ENCODE measurements around the gene HHAT.

The HHAT gene

DNA sequence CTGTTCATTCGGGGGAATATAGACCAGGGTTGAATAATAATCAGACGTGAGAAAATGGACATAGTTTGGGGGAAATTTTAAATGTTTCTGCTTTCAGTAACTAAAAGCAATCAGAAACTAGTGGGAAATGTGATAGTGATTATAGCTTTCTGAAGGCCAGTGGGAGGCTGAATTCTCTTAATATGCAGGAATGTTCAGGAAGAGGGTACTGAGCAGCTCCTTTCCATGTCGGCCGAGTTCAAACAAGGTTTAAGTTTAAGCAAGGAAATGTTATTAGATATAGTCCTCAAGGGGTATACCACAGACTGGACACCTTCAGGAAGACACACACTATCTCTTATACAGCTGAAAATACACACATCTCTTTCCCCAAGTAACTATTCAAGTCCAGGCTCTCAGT lies 105.5 kb downstream of the HHAT start:
- in situ Hi-C loops (cut with HindIII; ENCODE audit: low sequenced_read_pairs): no loop called here

DNA sequence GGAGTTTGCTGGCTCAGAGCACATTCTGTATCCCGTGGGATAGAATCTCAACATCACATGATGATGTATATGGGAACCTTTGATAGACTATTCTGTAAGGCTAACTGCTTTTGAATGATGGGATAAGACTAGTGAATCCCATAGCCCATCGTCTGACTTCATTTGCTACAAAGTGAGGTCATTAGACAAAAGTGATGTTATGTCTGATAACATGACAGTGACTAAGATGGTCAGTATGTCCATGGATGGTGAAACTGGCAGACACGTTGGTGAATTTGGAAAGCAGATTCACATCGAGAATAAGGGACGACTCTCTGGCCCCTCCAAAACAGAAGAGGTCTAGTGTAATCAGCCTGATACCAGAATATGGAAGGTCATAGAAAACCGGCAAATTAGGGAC lies 108.4 kb downstream of the HHAT start:
- in situ Hi-C loops (cut with HindIII; ENCODE audit: low sequenced_read_pairs): no loop called here

DNA sequence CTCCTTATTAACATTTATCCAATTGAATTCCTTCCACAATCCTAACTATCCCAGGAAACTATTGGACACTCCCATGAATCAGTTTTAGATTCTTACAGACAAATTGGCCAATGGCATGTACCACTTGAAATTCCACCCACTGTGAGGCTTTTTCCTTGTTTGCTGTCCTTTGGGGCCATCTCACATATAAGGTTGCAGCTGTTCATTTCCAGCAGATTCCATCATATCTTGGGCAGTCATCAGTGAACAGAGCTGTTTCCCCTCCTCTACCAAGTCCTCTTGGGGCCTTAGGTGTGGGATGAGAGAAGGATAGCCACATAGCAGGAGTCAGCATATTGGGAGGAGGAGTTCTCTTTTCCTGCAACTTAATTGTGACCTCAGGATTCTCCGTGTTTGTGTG lies 109.1 kb downstream of the HHAT start:
- in situ Hi-C loops (cut with HindIII; ENCODE audit: low sequenced_read_pairs): no loop called here

DNA sequence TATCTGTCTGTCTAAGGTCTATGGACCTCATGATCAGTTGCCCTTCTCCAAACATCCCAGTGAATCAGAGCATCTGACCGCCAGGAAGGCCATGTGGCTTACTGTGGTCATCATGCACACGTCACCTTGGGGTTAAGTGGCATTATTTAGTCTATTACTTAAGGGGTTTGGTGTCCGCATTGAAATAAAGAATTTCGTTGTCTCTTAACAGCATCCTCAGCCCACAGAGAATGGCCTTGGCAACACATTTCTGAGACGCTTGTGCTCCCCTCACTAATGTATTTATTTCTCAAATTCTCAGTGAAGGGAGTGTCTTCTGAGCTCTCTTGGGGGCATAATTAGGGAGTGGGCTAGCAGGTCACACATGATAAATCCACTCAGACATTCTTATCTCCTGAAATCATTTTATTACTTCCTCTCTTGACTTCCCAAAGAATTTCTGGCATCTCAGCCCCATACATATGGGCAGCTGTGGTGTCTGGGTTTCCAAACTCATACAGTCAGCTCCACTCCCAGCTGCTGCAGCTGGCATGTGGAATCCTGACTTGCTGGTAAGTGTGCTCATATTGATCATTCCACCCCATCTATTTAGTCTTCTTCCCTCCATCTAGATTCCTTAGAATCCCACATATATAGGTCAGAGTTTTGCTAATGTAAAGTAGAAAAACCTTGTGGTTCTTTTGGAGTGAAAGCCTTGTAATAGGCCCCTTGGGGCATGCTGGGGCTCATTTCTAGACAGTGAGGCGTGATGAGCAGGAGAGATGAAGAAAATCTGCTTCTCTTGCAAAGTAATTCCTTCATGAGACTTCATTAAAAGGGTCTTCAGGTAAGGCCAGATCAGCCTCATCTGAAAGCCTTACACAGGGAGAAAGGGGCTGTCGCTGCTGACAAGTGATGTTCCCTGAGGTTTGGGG lies 110.5 kb downstream of the HHAT start:
- in situ Hi-C loops (cut with HindIII; ENCODE audit: low sequenced_read_pairs): no loop called here

DNA sequence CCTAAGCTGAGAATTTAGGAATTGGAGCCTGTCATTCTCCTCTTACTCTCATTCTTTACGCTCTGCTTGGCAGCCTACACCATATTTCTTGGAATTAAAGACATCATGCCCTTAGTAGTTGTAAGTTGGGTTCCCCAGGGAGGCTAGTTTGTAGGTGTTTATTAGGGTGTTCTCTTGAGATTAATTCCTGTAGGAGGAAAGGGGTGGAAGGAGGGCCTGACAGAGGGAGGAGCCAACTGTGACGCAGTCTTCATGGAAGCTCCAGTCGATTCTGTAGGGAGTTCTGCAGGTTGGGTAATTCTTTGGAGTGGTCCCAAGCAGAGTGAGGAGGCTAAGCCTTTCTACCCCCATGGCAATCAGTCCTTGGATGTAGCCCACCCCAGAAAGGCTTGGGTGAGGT lies 111.4 kb downstream of the HHAT start:
- in situ Hi-C loops (cut with HindIII; ENCODE audit: low sequenced_read_pairs): no loop called here

DNA sequence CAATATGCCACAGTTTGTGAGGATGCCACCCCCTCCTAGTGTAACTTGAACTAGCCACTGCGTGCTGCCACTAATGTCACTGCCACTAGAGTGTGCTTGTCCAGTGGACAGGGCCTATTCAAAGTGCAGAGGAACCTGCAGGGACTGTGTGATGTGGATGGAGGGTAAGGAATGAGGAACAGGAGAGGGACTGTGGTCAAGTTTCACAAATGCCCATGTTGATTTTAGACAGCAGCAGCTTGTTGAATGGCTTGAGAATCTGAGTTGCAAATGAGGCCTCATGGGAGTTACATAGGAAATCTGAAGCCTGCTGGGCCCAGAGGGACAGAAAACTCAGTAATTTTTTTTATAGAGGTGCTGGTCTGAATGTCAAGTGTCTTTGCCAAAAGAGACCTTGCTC lies 112.3 kb downstream of the HHAT start:
- in situ Hi-C loops (cut with HindIII; ENCODE audit: low sequenced_read_pairs): no loop called here

DNA sequence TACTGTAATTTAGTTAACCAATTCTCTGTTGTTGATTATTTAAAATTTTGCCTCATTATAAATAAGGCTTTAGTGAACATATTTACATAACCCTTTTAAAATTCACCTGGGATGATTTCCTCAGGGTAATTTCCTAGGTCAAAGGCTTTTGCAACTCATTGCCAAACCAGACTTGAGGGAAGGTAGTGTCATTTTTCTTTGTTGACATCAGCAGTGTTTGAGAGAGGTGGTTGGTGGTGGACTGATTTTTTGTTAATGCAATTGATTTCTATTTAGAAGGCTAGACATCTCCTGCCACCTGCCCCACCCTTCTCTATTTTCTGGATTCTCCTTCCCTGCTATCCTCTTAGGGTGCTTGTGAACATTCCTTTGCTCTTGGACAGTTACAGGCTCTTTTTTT lies 116.8 kb downstream of the HHAT start:
- in situ Hi-C loops (cut with HindIII; ENCODE audit: low sequenced_read_pairs): no loop called here

DNA sequence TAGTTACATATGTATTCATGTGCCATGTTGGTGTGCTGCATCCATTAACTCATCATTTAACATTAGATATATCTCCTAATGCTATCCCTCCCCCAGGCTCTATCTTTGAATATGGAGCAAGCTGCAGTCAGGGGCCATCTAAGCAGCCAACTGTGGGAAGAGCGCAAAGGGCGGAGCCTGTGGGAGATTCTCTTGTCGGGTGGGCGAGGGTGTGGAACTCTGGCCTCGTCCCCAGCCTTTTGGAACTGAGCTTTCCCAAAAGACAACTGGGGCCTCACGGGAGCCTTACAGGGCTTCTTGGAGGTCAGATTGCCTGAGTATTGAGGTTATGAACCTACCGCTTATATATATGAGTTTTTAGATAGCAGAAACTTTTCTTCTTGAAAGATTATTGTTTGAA lies 117.2 kb downstream of the HHAT start:
- in situ Hi-C loops (cut with HindIII; ENCODE audit: low sequenced_read_pairs): no loop called here

DNA sequence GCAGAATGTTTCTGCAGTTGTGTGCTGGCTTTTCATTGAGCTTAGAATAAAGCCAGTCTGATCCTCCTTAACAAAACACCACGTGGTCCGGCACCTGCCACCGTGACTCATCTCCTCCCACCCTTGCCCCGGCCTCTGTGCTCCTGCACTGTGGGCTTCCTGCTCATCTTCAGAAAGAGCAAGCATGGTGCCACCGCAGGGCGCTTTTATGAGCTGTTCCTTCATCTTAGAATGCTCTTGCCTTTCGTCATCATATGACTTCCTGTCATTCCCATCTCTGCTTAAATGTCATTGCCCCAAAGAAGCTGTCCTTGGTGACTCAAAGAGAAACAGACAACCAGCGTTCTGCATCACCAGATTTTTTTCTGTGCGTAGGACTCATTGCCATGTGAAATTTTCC lies 117.8 kb downstream of the HHAT start:
- in situ Hi-C loops (cut with HindIII; ENCODE audit: low sequenced_read_pairs): no loop called here

DNA sequence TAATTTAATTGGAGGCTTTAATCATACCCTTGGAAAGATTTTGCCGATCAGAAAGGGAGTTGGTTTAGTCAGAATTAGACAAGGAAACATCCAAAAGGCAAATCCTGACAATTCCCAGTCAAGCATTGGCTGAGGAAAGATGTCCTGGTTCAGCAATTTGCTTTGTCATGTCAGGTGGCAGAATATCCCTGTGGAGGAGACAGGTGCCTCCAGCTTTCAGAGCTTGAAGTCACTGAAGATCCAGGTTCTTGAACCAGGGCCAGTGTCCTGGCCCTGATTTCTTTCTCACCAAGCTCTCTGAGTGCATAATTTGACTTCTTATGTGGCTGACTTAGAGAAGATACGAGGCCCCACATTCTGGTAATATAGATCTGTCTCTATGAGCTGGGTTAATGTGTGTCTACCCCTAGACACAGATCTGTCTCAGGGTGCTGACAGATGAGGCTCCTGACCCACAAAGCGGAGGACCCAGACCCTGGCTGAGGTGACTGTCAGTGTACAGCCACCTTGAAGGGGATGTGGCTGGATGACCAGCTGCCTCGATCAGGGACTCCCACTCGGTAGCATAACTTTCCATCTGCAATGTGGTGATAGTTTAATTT lies 118.9 kb downstream of the HHAT start:
- in situ Hi-C loops (cut with HindIII; ENCODE audit: low sequenced_read_pairs): no loop called here

DNA sequence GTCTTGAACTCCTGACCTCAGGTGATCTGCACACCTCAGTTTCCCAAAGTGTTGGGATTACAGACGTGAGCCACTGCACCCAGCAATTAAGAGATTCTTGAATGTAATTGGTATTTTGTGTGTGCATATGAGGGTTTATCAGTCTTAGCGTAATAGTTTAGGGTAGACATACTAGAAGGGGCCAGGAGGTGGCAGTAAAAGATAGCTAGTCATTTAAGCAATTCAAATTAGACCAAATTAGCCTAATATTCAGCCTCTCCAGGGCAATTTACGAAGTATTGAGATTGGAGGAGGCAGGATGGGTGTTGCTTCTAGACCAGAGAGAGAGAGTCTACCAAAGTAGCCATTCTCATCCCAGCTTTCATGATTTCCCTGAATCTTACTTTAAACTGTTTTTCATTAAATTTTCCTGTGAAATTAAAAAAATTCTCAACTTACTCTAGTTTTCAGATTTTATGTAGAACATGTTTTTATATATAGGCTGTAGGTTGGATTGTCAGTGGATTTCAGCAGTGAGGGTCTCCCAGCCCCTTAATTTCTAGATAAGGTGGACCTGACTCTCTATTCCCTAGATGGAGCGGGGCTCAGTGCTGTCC lies 119.7 kb downstream of the HHAT start:
- in situ Hi-C loops (cut with HindIII; ENCODE audit: low sequenced_read_pairs): no loop called here

DNA sequence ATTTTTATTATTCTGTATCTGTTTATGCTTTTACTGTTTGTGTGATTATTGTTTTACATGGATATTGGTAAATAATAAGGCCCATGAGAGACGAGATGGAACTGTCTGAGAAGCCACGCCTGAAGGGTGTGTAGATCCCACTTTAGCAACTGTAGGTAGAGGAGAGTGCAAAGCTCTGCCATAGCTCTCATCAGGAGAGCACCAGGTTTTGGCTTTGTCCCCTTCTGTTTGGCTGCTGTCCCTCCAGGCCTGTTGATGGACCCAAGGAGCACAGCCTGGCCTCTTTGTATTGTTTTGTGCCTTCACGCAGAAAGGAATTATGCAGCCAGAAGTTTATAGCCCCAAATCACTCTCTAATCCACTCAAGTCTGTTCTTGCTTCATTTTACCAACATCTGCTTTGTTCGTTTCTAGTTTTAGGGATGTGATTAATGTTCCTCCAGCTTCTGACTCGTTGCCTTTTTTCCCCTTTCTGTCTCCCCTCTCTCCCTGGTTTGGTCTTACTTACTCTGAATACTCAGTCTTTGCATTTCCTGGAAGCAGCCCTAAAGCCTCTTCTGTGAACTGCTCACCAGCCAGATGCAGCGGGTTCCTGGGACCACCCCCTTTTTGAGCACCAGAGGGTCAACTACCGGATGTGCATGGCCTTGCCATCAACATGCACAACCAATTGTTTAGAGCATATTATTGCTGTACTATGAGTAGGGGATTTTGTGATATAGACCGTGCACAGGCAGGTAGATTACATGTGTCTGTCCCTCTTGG lies 127.3 kb downstream of the HHAT start:
- in situ Hi-C loops (cut with HindIII; ENCODE audit: low sequenced_read_pairs): no loop called here

DNA sequence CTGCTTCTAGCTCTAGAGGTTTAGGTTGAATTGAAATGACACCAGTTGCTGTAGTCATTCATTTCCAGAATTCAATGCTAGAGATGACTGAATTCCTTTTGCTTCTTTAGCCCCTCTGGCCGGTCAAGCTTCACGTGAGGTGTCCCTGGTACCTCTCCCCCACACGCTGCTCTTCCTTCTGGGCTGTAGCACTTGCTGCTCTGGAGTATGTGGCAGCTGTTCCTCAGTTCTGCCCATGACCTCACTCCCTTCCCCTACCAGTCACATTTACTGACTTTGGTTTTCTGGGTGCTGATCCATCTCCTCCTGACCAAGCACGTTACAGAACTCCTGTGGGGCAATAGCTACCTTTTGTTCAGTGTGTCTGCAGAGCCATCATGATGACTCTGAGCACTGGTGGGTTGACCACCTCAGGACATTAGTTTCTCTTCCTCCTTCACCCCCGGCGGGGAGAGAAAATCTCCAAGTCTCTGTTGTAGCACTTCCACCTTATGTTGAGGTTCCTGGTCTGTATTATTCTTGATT lies 128.1 kb downstream of the HHAT start:
- in situ Hi-C loops (cut with HindIII; ENCODE audit: low sequenced_read_pairs): no loop called here

DNA sequence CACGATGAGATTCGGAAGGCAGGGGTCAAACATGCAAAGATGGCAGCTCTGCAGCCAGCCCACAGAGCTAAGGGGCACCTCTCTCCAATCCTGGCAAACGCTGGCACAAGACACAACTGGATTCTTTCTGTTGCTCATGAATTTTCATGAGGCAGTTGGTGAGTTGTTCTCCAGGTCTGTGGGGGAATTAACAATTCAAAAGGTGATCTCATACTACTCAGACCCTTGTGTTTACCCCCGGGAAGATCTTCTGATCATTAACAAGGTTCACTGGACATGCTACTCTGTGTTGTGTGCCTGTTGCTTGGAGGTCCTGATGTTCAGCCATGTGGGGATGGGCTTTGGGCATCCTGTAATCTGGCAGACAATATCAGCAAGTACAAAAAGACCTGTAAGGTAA lies 128.9 kb downstream of the HHAT start:
- in situ Hi-C loops (cut with HindIII; ENCODE audit: low sequenced_read_pairs): no loop called here

DNA sequence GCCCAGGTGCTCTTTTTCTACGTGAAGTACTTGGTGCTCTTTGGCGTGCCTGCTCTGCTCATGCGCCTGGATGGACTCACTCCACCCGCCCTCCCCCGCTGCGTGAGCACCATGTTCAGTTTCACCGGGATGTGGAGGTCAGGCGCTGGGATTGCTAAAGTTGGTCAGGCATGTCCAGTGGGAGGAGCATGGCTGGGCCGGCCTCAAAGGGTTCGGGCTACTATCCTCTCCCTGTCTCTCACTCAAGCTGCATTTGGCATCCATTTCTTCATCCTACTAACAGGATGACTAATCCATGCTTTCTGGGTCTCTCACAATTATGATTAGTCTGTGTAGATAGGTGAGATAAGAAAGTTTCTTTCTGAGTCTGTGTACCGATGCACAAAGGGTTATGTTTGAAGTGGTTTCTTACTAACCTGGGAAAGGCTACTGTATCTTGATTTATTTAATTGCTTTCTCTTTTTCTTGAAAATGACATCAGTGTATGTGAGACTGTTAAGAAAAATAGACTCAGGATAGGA lies 135.9 kb downstream of the HHAT start:
- in situ Hi-C loops (cut with HindIII; ENCODE audit: low sequenced_read_pairs): no loop called here

DNA sequence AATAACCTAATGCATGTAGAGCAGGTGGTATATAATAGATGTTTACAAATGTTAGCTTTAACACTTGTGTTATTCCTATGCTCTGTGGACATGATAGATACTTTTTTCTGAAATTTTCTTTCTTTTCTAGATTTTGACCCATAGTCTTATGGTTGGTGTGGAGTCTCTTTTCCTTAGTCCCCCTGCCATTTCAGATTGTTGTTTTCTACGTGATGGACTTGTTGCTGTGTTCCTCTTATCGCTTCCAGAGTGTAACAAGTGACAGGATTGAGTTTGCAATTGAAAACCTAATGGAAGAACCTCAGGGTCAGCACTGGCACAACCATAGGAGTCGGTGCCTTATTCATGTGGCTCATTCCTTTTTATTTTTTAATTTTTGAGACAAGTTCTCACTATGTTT lies 136.4 kb downstream of the HHAT start:
- in situ Hi-C loops (cut with HindIII; ENCODE audit: low sequenced_read_pairs): no loop called here

DNA sequence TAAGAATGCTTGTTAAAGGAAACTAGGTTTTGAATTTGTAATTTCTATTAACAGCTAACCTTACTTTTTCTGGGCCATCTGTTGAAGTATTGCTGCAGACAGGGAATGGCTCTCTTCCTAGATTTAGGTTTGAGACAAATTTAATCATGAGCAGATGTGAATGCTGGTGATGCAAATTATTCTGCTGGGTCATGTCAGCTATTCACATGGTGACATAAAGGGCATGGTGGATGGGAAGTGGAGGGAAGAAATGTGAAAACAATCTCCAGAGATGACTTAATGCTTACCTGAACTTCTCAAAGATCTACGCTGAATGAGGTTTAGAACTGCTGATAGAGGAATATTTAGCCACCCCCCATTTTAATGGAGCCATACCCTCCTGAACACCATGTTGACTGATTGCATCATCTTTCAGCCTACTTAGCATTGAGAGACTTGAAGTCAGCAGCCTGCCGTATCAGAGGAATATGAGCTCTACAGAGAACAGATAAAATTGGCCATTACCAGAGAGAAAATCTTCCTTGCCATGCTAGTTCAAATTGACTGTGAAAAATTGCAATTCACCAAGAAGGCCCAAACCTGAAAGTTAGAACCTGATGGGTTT lies 138.8 kb downstream of the HHAT start:
- in situ Hi-C loops (cut with HindIII; ENCODE audit: low sequenced_read_pairs): no loop called here

DNA sequence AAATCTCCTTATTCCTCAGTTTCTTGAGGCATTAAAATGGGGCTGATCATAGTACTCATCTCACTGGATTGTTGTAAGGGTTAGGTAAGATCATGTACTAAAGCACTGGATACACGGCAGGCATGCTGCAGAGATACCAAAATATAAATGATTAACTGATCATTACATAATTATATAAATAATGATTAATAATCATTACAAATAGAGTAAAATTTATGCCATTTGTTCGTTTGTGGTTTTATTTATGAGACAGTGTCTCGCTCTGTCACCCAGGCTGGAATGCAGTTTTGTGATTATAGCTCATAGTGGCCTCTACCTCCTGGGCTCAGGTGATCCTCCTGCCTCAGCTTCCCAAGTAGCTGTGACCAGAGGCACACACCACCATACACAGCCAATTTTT lies 140.7 kb downstream of the HHAT start:
- in situ Hi-C loops (cut with HindIII; ENCODE audit: low sequenced_read_pairs): no loop called here

DNA sequence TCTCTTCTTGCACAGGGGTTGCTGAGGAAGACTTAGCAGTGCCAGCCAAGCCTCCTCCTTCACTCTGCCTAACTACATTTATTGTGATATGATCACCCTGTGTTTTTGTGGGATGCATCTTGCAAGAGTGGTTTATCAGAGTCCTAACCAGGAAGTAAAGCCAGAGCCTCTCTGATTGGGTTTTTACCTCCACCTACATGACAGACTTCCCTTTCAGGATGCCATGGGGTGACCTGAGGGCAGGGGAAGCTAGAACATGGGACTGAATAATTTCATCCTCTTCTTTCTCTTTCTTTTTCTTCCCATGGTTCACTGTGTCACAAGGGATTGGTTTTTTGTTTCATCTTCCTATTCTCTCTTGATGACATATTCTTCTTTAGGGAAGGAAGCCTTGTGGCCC lies 146.6 kb downstream of the HHAT start:
- in situ Hi-C loops (cut with HindIII; ENCODE audit: low sequenced_read_pairs): no loop called here

DNA sequence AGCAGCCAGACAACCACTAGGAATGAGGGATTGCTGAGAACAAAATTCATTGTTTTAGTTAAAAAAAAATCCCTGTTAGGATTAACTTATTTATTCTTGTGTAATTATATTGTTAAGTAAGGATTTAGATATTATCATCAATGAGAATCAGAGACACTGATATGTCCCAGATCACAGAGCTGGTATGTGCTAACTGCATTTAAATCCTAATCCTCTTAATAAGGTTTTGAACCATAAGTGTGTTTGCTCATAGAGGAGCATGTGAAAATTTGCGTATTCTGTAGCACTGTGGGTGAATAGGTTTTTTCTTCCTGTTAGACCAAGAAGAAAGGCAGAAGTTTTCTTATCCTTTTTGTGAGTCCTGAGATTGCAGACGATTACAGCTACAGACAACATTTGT lies 147.1 kb downstream of the HHAT start:
- in situ Hi-C loops (cut with HindIII; ENCODE audit: low sequenced_read_pairs): no loop called here

DNA sequence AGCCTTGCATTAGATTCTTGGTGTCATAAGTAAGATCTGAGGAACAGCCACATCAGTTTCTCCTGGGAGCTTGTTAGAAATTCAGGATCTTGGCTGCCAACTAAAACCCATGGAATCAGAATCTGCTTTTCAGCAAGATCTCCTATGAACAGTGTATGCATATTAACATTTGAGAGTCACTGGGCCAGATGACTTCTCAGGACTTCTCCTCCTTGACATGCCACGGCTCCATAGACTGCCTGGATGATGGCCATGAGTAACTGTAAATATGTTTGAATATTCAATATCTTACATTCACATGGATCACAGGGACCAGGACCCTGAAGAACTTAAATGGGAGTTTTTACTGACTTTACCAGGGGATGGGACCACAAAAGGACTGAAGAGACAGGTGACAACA lies 148.0 kb downstream of the HHAT start:
- in situ Hi-C loops (cut with HindIII; ENCODE audit: low sequenced_read_pairs): no loop called here

All from DLD1 (cell line).